Stimulated activated CD8-positive, alpha-beta memory T cell treated with anti-CD3 and anti-CD28 coated beads, Interleukin-7, amount 100 ng/mL, for 1 hour (primary cell): ENCODE data around the gene GPR157.
"Not testable (repeated sequence)": the region's sequence is repeated elsewhere in the genome, so short reads cannot be mapped to it uniquely, and the experiment has no call there.

Experiments used
- DNase-seq, 2 donors: peaks; one replicate each; pipeline ENCODE4 v3.0.0-alpha.2; 2020; ENCODE audit warnings: low read depth in 2 of 2

GPR157 gene

GRCh38 chr1:9118186-9118585 lies 10.7 kb downstream of the GPR157 start:
- DNase-seq = no peak

- DNase-seq = no peak
Observed at GRCh38 chr1:9115351-9116205, 13.3 kb downstream of the GPR157 start.

- no peak for DNase-seq
Observed at GRCh38 chr1:9112961-9113880, 15.7 kb downstream of the GPR157 start.

GRCh38 chr1:9111957-9112356 lies 16.9 kb downstream of the GPR157 start:
- DNase-seq = no peak

GRCh38 chr1:9111357-9111691 lies 17.6 kb downstream of the GPR157 start:
- DNase-seq = no peak

- DNase-seq = peak; percentile 66 to 78
Observed at GRCh38 chr1:9110669-9111356, 18.1 kb downstream of the GPR157 start.

- DNase-seq = no peak
Observed at GRCh38 chr1:9108056-9108665, 20.7 kb downstream of the GPR157 start.

- no peak for DNase-seq
Observed at GRCh38 chr1:9107136-9107535, 21.8 kb downstream of the GPR157 start.

GRCh38 chr1:9106286-9106685 lies 22.6 kb downstream of the GPR157 start:
- DNase-seq = no peak

- DNase-seq = no peak
Observed at GRCh38 chr1:9105336-9105867, 23.5 kb downstream of the GPR157 start.

GRCh38 chr1:9101510-9102146 lies 27.3 kb downstream of the GPR157 start:
- DNase-seq = no peak

- DNase-seq = no peak
Observed at GRCh38 chr1:9100471-9101043, 28.3 kb downstream of the GPR157 start.

- no peak for DNase-seq
Observed at GRCh38 chr1:9099555-9099954, 29.3 kb downstream of the GPR157 start.

GRCh38 chr1:9097947-9098705 lies 30.8 kb downstream of the GPR157 start:
- no peak for DNase-seq

- DNase-seq = no peak
Observed at GRCh38 chr1:9095818-9096217, 33.1 kb downstream of the GPR157 start.

- DNase-seq = not testable (repeated sequence)
Observed at GRCh38 chr1:9093996-9094595, 34.8 kb downstream of the GPR157 start.

- no peak for DNase-seq
Observed at GRCh38 chr1:9093581-9093980, 35.3 kb downstream of the GPR157 start.

GRCh38 chr1:9093091-9093490 lies 35.8 kb downstream of the GPR157 start:
- DNase-seq = no peak

GRCh38 chr1:9088807-9089206 lies 40.1 kb downstream of the GPR157 start:
- no peak for DNase-seq
